GF-D8 (cell line): ENCODE data around the gene U2AF1L4.

Source experiments
- DNase-seq: peaks from one replicate; lab custom pipeline; 2025; lab: John Stamatoyannopoulos, UW

Gene U2AF1L4

GRCh38 chr19:35740423-35741202, 4.6 kb downstream of the U2AF1L4 start:
- DNase-seq: peak; percentile 92

- no peak for DNase-seq
Measured at GRCh38 chr19:35740108-35740422, 5.2 kb downstream of the U2AF1L4 start.

GRCh38 chr19:35739275-35740107, 5.7 kb downstream of the U2AF1L4 start:
- DNase-seq: no peak

- no peak for DNase-seq
Measured at GRCh38 chr19:35738887-35739229, 6.4 kb downstream of the U2AF1L4 start.

- no peak for DNase-seq
Measured at GRCh38 chr19:35738021-35738886, 7.0 kb downstream of the U2AF1L4 start.

GRCh38 chr19:35736913-35737886, 8.0 kb downstream of the U2AF1L4 start:
- no peak for DNase-seq

GRCh38 chr19:35734889-35735288, 10.3 kb downstream of the U2AF1L4 start:
- no peak for DNase-seq

- no peak for DNase-seq
Measured at GRCh38 chr19:35734273-35734672, 10.9 kb downstream of the U2AF1L4 start.

- DNase-seq: no peak
Measured at GRCh38 chr19:35733180-35734125, 11.8 kb downstream of the U2AF1L4 start.

- DNase-seq: no peak
Measured at GRCh38 chr19:35732540-35733179, 12.6 kb downstream of the U2AF1L4 start.

- DNase-seq: no peak
Measured at GRCh38 chr19:35731779-35732405, 13.3 kb downstream of the U2AF1L4 start.

GRCh38 chr19:35731353-35731752, 13.9 kb downstream of the U2AF1L4 start:
- no peak for DNase-seq

- DNase-seq: no peak
Measured at GRCh38 chr19:35730326-35730725, 14.9 kb downstream of the U2AF1L4 start.

- DNase-seq: no peak
Measured at GRCh38 chr19:35729763-35730162, 15.5 kb downstream of the U2AF1L4 start.

GRCh38 chr19:35729021-35729420, 16.2 kb downstream of the U2AF1L4 start:
- DNase-seq: no peak

- no peak for DNase-seq
Measured at GRCh38 chr19:35727956-35728706, 17.1 kb downstream of the U2AF1L4 start.

GRCh38 chr19:35727053-35727955, 17.9 kb downstream of the U2AF1L4 start:
- DNase-seq: no peak
